ENCODE results near the gene ELK1. TPM values are rescaled to one million over a fixed set of nuclear protein-coding genes. Genes with fewer than 3 reads are reported as not detected.

ELK1 gene
- total RNA-seq, 2 experiments from 2014 or later, result 51.4 to 57.4 TPM

DNA sequence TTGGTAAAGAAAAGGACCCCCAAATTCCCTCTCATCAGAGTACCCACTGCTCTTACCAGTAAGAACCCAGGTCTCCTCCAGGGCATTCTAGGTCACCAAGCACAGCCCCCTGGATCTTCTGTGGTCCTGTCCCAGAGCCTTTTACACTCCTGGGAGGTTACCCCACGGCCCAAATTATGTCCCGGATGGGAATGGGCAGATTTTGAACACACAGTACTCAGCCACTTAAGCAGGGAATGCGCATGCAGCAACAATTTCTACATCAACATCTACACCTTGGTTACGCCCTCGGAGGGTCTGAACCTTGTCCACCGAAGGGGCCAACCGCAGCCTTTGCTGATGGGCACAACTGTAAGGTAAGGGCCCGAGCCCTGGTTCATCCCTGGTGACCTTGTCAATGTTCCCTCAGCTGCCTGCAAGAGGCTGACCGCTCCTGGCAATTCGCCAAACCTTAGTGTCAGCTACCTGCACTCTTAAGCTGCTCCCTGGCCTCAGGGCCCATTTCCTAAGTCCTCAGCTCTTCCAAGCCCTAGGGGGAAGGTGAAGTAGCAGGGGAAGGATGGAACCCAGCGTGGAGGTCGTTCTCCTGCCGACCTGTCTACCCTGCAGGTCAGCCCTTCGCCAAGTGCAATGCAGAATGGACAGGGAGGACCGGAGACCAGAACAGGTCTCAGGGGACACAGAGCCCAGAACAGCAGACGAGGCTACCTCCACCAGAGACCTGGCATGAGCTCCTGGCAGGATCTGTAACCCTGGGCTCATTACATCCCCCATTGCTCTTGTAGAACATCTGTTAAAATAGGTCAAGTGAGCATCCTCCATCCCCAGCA is 62.2 kb downstream of the ELK1 start:
- H3K4me3 Mint-ChIP-seq, result no peak overlapping the region
- H3K27ac Mint-ChIP-seq, result no peak overlapping the region
- ATAC-seq (no peak), DNase-seq (no peak)
- no peaks in the 10 kb centered on the region for H3K27me3 Mint-ChIP-seq
- H3K9me3 Mint-ChIP-seq (ENCODE audit: low read depth), result no peaks in the 10 kb centered on the region
- H3K4me1 Mint-ChIP-seq, result peaks cover 4% of the 10 kb centered on the region
- peaks cover 2% of the 10 kb centered on the region for H3K36me3 Mint-ChIP-seq
- CTCF ChIA-PET, result no interaction called here

DNA sequence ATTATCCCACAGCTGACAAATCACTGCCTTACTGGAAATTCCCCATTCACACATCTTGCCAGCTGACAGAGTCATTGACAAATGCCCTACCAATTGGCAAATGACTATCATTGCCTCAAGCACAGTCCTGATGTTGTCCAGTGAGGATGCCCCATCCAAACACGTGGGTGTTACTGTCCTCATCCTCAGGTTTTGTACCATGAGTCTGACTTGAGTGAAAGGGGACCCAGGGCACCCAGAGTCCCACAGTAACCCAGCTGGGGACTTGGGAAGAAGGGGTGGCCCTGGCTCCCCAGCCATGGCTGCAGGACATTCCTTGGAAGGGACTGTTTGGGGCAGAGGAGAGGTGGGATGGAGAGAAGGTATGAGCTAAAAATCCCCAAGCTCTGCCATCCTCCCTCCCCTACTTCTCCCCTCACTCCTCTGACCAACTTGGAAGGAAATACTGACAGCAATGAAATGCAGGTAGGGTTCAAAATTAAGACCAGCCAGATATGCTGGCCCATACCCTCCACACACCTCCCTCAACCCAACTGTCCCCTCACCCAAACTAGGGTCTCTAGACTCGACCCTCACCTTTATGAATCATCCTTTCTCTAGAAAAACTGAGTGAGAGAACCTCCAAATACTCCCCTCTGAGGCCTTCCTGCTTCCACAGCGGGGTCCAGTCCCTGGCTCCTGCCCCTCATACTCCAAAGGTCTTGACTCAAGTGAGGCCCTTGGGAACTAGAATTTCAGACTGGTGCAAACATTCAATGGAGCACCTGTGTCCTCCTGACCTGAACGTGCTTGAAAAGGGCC is 63.1 kb downstream of the ELK1 start:
- H3K9me3 Mint-ChIP-seq (ENCODE audit: low read depth), result no peaks in the 10 kb centered on the region
- CTCF ChIA-PET, result no interaction called here
- no peak overlapping the region for H3K27ac Mint-ChIP-seq
- H3K27me3 Mint-ChIP-seq, result no peaks in the 10 kb centered on the region
- H3K36me3 Mint-ChIP-seq, result peaks cover 2% of the 10 kb centered on the region
- H3K4me3 Mint-ChIP-seq, result no peak overlapping the region
- no peak for DNase-seq
- no peak for ATAC-seq
- H3K4me1 Mint-ChIP-seq, result peaks cover 7% of the 10 kb centered on the region

GRCh38 chrX:47586043-47586787 is 64.1 kb downstream of the ELK1 start:
- DNase-seq (no peak), ATAC-seq (no peak)
- H3K4me1 Mint-ChIP-seq, result peaks cover 17% of the 10 kb centered on the region
- CTCF ChIA-PET, result no interaction called here
- no peak overlapping the region for H3K27ac Mint-ChIP-seq
- H3K9me3 Mint-ChIP-seq (ENCODE audit: low read depth), result no peaks in the 10 kb centered on the region
- no peak overlapping the region for H3K4me3 Mint-ChIP-seq
- H3K27me3 Mint-ChIP-seq, result no peaks in the 10 kb centered on the region
- peaks cover 2% of the 10 kb centered on the region for H3K36me3 Mint-ChIP-seq

Small RNA genes within 50 kb of the gene (microRNA-seq; reads per million reads assigned to microRNA genes)
- not detected for gene MIR4769

Other genes with a start within 250 kb of the ELK1 start
- gene ZNF41, start 167.3 kb downstream of the ELK1 start, total RNA-seq, result 10 to 100 TPM in 1 of 2 experiments, 1 to 10 TPM in 1; 9.5 to 10.4 TPM
- gene ARAF, start 89.4 kb downstream of the ELK1 start, total RNA-seq, result 10 to 100 TPM; 61.5 to 73.1 TPM
- gene TIMP1, start 68.1 kb downstream of the ELK1 start, total RNA-seq, result 10 to 100 TPM; 14.5 to 23.5 TPM
- gene SYN1, start 30.7 kb downstream of the ELK1 start, total RNA-seq, result under 1 TPM; 0.09 to 0.15 TPM
- gene CFP, start 20.6 kb downstream of the ELK1 start, total RNA-seq, result 1 to 10 TPM; 2.7 to 4.0 TPM
- 100 to 1,000 TPM; 118 to 151 TPM for gene UXT, start 8.6 kb upstream of the ELK1 start, total RNA-seq
- 10 to 100 TPM in 1 of 2 experiments, 1 to 10 TPM in 1; 7.5 to 10.0 TPM for gene ZNF81, start 186.3 kb upstream of the ELK1 start, total RNA-seq

Measured in activated CD8-positive, alpha-beta memory T cell treated with anti-CD3 and anti-CD28 coated beads, Interleukin-2, amount 10 ng/mL, durations not matched to agents 7 days and 5 days (primary cell).